Liver (tissue), 9 donors: Measurements from ENCODE around the gene GSX2. TPM values are rescaled to one million over a fixed set of nuclear protein-coding genes. Genes with fewer than 3 reads are reported as not detected.

Source experiments
- DNase-seq: peaks from one replicate; pipeline ENCODE4 v3.0.0-alpha.2; 2017; ENCODE audit warnings: low spot score
- H3K27ac ChIP-seq, 2 donors: one replicate each; pipeline ENCODE4 v1.7.0; 2013; ENCODE audit warnings: inconsistent platforms in 2 of 2, low read length in 2 of 2, control low read depth in 1 of 2, low read depth in 1 of 2, mild to moderate bottlenecking in 1 of 2
- H3K27me3 ChIP-seq, 4 donors: one replicate each; pipeline versions ENCODE4 v1.6.1 to v1.7.0; 2013; ENCODE audit warnings: low read length in 3 of 4, inconsistent platforms in 1 of 4, mild to moderate bottlenecking in 1 of 4, moderate library complexity in 1 of 4; ENCODE audit not compliant: control insufficient read depth in 4 of 4, insufficient read depth in 4 of 4
- H3K36me3 ChIP-seq, 4 donors: one replicate each; pipeline versions ENCODE4 v1.6.1 to v1.7.0; 2013; ENCODE audit warnings: low read length in 3 of 4, mild to moderate bottlenecking in 3 of 4, low read depth in 1 of 4, moderate library complexity in 1 of 4; ENCODE audit not compliant: control insufficient read depth in 4 of 4, insufficient read depth in 3 of 4
- H3K4me1 ChIP-seq, 4 donors: one replicate each; pipeline versions ENCODE4 v1.6.1 to v1.7.0; 2013; ENCODE audit warnings: low read length in 3 of 4, mild to moderate bottlenecking in 3 of 4, moderate library complexity in 1 of 4; ENCODE audit not compliant: control insufficient read depth in 4 of 4, insufficient read depth in 4 of 4
- H3K4me3 ChIP-seq, 3 donors: one replicate each; pipeline versions ENCODE4 v1.6.1 to v1.7.0; 2013; ENCODE audit warnings: low read length in 3 of 3, control low read depth in 1 of 3, low read depth in 1 of 3, mild to moderate bottlenecking in 1 of 3
- H3K9ac ChIP-seq, 2 donors: one replicate each; pipeline ENCODE4 v1.7.0; 2013; ENCODE audit warnings: low read length in 2 of 2, mild to moderate bottlenecking in 2 of 2, moderate library complexity in 2 of 2, control low read depth in 1 of 2, low read depth in 1 of 2
- H3K9me3 ChIP-seq, 4 donors: one replicate each; pipeline versions ENCODE4 v1.6.1 to v1.7.0; 2013; ENCODE audit warnings: low read length in 3 of 4; ENCODE audit not compliant: control insufficient read depth in 4 of 4
- EGR1 ChIP-seq, 2 donors: IDR thresholded peaks; 2 replicates each; pipeline ENCODE4 v1.6.1; 2016 to 2018; ENCODE audit warnings: antibody characterized with exemption in 2 of 2, low read depth in 2 of 2
- FOXA1 ChIP-seq: IDR thresholded peaks from 2 replicates; pipeline ENCODE4 v1.6.1; 2016; ENCODE audit warnings: antibody characterized with exemption
- FOXA2 ChIP-seq: IDR thresholded peaks from 2 replicates; pipeline ENCODE4 v1.6.1; 2016; ENCODE audit warnings: antibody characterized with exemption
- GABPA ChIP-seq, 2 donors: IDR thresholded peaks in 1 of 2; conservative IDR thresholded peaks in 1 of 2; 2 replicates each; pipeline ENCODE4 v1.6.1; 2016; ENCODE audit warnings: antibody characterized with exemption in 2 of 2, mild to moderate bottlenecking in 1 of 2, moderate library complexity in 1 of 2
- HNF4A ChIP-seq, 2 donors: conservative IDR thresholded peaks; 2 replicates each; pipeline ENCODE4 v1.6.1; 2016; ENCODE audit warnings: antibody characterized with exemption in 2 of 2, mild to moderate bottlenecking in 2 of 2
- HNF4G ChIP-seq: IDR thresholded peaks from 2 replicates; pipeline ENCODE4 v1.6.1; 2016; ENCODE audit warnings: antibody characterized with exemption
- JUND ChIP-seq, 2 donors: IDR thresholded peaks; 2 replicates each; pipeline ENCODE4 v1.6.1; 2016; ENCODE audit warnings: antibody characterized with exemption in 2 of 2
- NR2F2 ChIP-seq: IDR thresholded peaks from 2 replicates; pipeline ENCODE4 v1.6.1; 2016; ENCODE audit warnings: antibody characterized with exemption
- RAD21 ChIP-seq, 2 donors: IDR thresholded peaks; 2 replicates each; pipeline ENCODE4 v1.6.1; 2016; ENCODE audit warnings: antibody characterized with exemption in 2 of 2, mild to moderate bottlenecking in 2 of 2
- RXRA ChIP-seq, 2 donors: IDR thresholded peaks; 2 replicates each; pipeline ENCODE4 v1.6.1; 2017 to 2018; ENCODE audit warnings: antibody characterized with exemption in 2 of 2, mild to moderate bottlenecking in 1 of 2
- SP1 ChIP-seq: IDR thresholded peaks from 2 replicates; pipeline ENCODE4 v1.6.1; 2018; ENCODE audit warnings: antibody characterized with exemption, mild to moderate bottlenecking
- TAF1 ChIP-seq: conservative IDR thresholded peaks from 2 replicates; pipeline ENCODE4 v1.6.1; 2016; ENCODE audit warnings: antibody characterized with exemption, mild to moderate bottlenecking
- YY1 ChIP-seq: IDR thresholded peaks from 2 replicates; pipeline ENCODE4 v1.6.1; 2016; ENCODE audit warnings: antibody characterized with exemption, mild to moderate bottlenecking
- WGBS: extraction: QIAGEN DNeasy Blood & Tissue Kit; methylation state at CpG from one replicate; pipeline ENCODE4 v1.1.7; 2013; 5-methylcytosine and 5-hydroxymethylcytosine counted together
- polyA plus RNA-seq, 2 donors: library from polyadenylated mRNA; stranded (reverse) in 1 of 2; unstranded in 1 of 2; fragments of 200-250 nt in 1 of 2; fragments of >200 nt in 1 of 2; fragmentation: Nextera tagmentation in 1 of 2; extraction: Ambion mirVana in 1 of 2; gene quantifications; one replicate each; pipeline versions ENCODE4 v1.2.1 to v1.2.3, GENCODE V29; 2013 to 2015
- total RNA-seq, 2 donors: library from RNA; depleted of rRNA; stranded (reverse); fragments of >200 nt; gene quantifications; one replicate each; pipeline ENCODE4 v1.2.3, GENCODE V29; 2014
- TF ChIP-seq, protein P1 (sequence below): fragments of 150-350 bp; IDR thresholded peaks from 2 replicates; pipeline ENCODE4 v1.5.1; 2017; ENCODE audit warnings: improper control_type of control experiment, low read depth, low read length; ENCODE audit not compliant: missing input control
- TF ChIP-seq, protein P2 (sequence below): IDR thresholded peaks from 2 replicates; pipeline ENCODE4 v1.6.1; 2016; ENCODE audit warnings: antibody characterized with exemption
- TF ChIP-seq, protein P3 (sequence below): IDR thresholded peaks from 2 replicates; pipeline ENCODE4 v1.6.1; 2016; ENCODE audit warnings: antibody characterized with exemption, mild to moderate bottlenecking
- TF ChIP-seq, protein P4 (sequence below): IDR thresholded peaks from 2 replicates; pipeline ENCODE4 v1.6.1; 2016; ENCODE audit warnings: antibody characterized with exemption
- TF ChIP-seq, protein P5 (sequence below): IDR thresholded peaks from 2 replicates; pipeline ENCODE4 v1.6.1; 2016; ENCODE audit warnings: antibody characterized with exemption
- donor health status: healthy.
- donor health status: healthy.
- donor health status: healthy.
- donor health status: healthy.
- donor health status: healthy.

GSX2 gene
- total and polyA plus RNA-seq, 4 donors: not detected

DNA sequence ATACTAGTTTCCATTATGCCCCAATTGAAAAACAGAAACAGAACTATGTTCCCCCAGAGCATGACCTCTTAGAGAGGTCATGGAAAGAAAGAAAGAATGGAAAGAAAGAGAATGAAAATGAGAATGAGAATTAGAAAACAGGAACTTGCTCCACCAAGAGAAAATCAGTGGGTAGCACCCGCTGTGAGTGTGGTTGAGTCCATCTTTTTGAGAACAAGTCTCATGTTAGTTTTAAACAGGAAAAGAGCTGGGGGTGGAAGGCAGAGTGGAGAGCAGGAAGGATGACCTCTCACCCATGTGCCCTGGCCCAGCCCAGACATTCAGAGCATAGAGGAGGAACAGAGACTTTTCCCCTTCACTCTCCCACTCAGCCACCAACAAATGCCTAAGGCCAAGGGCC, 4.9 kb downstream of the GSX2 start:
- Histone ChIP-seq H3K4me1 (peaks cover 15 to 39% (median 28%) of the 10 kb centered on the region in 4 donors), H3K27ac (no peak overlapping the region), H3K9ac (no peak overlapping the region), H3K4me3 (no peak overlapping the region), H3K27me3 (peaks cover 2 to 13% (median 5%) of the 10 kb centered on the region in 4 donors), H3K36me3 (no peaks in the 10 kb centered on the region), H3K9me3 (no peaks in the 10 kb centered on the region)
- no peak for DNase-seq
- 91% methylated on average over 1 of the region's 1 CpG for WGBS
- no peak for TF ChIP-seq YY1
- no peak for TF ChIP-seq GABPA (IDR thresholded peaks at IDR 0.05 in 1 of 2, conservative IDR thresholded peaks at IDR 0.05 in 1 of 2)
- TF ChIP-seq NR2F2: no peak
- TF ChIP-seq RAD21 (IDR thresholded peaks at IDR 0.05): no peak
- TF ChIP-seq TAF1: no peak
- no peak for TF ChIP-seq FOXA1
- TF ChIP-seq EGR1 (IDR thresholded peaks at IDR 0.05; ENCODE audit: low read depth in 2 of 2): no peak
- TF ChIP-seq, protein P1, sequence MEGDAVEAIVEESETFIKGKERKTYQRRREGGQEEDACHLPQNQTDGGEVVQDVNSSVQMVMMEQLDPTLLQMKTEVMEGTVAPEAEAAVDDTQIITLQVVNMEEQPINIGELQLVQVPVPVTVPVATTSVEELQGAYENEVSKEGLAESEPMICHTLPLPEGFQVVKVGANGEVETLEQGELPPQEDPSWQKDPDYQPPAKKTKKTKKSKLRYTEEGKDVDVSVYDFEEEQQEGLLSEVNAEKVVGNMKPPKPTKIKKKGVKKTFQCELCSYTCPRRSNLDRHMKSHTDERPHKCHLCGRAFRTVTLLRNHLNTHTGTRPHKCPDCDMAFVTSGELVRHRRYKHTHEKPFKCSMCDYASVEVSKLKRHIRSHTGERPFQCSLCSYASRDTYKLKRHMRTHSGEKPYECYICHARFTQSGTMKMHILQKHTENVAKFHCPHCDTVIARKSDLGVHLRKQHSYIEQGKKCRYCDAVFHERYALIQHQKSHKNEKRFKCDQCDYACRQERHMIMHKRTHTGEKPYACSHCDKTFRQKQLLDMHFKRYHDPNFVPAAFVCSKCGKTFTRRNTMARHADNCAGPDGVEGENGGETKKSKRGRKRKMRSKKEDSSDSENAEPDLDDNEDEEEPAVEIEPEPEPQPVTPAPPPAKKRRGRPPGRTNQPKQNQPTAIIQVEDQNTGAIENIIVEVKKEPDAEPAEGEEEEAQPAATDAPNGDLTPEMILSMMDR: no peak
- TF ChIP-seq, protein P2, sequence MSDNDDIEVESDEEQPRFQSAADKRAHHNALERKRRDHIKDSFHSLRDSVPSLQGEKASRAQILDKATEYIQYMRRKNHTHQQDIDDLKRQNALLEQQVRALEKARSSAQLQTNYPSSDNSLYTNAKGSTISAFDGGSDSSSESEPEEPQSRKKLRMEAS: no peak
- TF ChIP-seq, protein P3, sequence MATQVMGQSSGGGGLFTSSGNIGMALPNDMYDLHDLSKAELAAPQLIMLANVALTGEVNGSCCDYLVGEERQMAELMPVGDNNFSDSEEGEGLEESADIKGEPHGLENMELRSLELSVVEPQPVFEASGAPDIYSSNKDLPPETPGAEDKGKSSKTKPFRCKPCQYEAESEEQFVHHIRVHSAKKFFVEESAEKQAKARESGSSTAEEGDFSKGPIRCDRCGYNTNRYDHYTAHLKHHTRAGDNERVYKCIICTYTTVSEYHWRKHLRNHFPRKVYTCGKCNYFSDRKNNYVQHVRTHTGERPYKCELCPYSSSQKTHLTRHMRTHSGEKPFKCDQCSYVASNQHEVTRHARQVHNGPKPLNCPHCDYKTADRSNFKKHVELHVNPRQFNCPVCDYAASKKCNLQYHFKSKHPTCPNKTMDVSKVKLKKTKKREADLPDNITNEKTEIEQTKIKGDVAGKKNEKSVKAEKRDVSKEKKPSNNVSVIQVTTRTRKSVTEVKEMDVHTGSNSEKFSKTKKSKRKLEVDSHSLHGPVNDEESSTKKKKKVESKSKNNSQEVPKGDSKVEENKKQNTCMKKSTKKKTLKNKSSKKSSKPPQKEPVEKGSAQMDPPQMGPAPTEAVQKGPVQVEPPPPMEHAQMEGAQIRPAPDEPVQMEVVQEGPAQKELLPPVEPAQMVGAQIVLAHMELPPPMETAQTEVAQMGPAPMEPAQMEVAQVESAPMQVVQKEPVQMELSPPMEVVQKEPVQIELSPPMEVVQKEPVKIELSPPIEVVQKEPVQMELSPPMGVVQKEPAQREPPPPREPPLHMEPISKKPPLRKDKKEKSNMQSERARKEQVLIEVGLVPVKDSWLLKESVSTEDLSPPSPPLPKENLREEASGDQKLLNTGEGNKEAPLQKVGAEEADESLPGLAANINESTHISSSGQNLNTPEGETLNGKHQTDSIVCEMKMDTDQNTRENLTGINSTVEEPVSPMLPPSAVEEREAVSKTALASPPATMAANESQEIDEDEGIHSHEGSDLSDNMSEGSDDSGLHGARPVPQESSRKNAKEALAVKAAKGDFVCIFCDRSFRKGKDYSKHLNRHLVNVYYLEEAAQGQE: no peak
- no peak for TF ChIP-seq SP1
- TF ChIP-seq, protein P4, sequence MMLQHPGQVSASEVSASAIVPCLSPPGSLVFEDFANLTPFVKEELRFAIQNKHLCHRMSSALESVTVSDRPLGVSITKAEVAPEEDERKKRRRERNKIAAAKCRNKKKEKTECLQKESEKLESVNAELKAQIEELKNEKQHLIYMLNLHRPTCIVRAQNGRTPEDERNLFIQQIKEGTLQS: no peak
- no peak for TF ChIP-seq HNF4A (conservative IDR thresholded peaks at IDR 0.05)
- no peak for TF ChIP-seq JUND (IDR thresholded peaks at IDR 0.05)
- TF ChIP-seq FOXA2: no peak
- no peak for TF ChIP-seq HNF4G
- TF ChIP-seq, protein P5, sequence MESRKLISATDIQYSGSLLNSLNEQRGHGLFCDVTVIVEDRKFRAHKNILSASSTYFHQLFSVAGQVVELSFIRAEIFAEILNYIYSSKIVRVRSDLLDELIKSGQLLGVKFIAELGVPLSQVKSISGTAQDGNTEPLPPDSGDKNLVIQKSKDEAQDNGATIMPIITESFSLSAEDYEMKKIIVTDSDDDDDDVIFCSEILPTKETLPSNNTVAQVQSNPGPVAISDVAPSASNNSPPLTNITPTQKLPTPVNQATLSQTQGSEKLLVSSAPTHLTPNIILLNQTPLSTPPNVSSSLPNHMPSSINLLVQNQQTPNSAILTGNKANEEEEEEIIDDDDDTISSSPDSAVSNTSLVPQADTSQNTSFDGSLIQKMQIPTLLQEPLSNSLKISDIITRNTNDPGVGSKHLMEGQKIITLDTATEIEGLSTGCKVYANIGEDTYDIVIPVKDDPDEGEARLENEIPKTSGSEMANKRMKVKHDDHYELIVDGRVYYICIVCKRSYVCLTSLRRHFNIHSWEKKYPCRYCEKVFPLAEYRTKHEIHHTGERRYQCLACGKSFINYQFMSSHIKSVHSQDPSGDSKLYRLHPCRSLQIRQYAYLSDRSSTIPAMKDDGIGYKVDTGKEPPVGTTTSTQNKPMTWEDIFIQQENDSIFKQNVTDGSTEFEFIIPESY: no peak
- TF ChIP-seq RXRA (IDR thresholded peaks at IDR 0.05): no peak
